ENCODE measurements around the gene SPOCK1.

The SPOCK1 gene

GRCh38 chr5:137282216-137282615 is 216.9 kb downstream of the SPOCK1 start:
- Mint-ChIP-seq H3K4me3 (no peak overlapping the region), H3K27ac (no peak overlapping the region)
- TF ChIP-seq CTCF (IDR thresholded peaks at IDR 0.05) = no peak

GRCh38 chr5:137281201-137281600 is 217.9 kb downstream of the SPOCK1 start:
- Mint-ChIP-seq H3K4me1 (peaks cover 17% of the 10 kb centered on the region), H3K27ac (no peak overlapping the region), H3K27me3 (ENCODE audit: low read depth, poor library complexity) (peaks cover 9% of the 10 kb centered on the region), H3K9me3 (no peaks in the 10 kb centered on the region), H3K36me3 (ENCODE audit: low read depth) (no peaks in the 10 kb centered on the region), H3K4me3 (no peak overlapping the region)
- no peak for DNase-seq
- no peak for TF ChIP-seq CTCF (IDR thresholded peaks at IDR 0.05)

More at GRCh38 chr5:137282216-137282615, 216.9 kb downstream of the SPOCK1 start:
- H3K9me3 Mint-ChIP-seq = no peaks in the 10 kb centered on the region
- peaks cover 17% of the 10 kb centered on the region for H3K4me1 Mint-ChIP-seq
- DNase-seq = no peak
- peaks cover 12% of the 10 kb centered on the region for H3K27me3 Mint-ChIP-seq (ENCODE audit: low read depth, poor library complexity)
- no peaks in the 10 kb centered on the region for H3K36me3 Mint-ChIP-seq (ENCODE audit: low read depth)

- no peaks in the 10 kb centered on the region for H3K36me3 Mint-ChIP-seq (ENCODE audit: low read depth)
- peaks cover 14% of the 10 kb centered on the region for H3K27me3 Mint-ChIP-seq (ENCODE audit: low read depth, poor library complexity)
- peaks cover 17% of the 10 kb centered on the region for H3K4me1 Mint-ChIP-seq
- no peaks in the 10 kb centered on the region for H3K9me3 Mint-ChIP-seq
- no peak for TF ChIP-seq CTCF (IDR thresholded peaks at IDR 0.05)
- no peak for DNase-seq
- no peak overlapping the region for H3K4me3 Mint-ChIP-seq
- H3K27ac Mint-ChIP-seq = no peak overlapping the region
Observed at GRCh38 chr5:137280656-137281055, 218.5 kb downstream of the SPOCK1 start.

- DNase-seq = no peak
- no peaks in the 10 kb centered on the region for H3K36me3 Mint-ChIP-seq (ENCODE audit: low read depth)
- TF ChIP-seq CTCF (IDR thresholded peaks at IDR 0.05) = no peak
- H3K27ac Mint-ChIP-seq = no peak overlapping the region
- H3K4me1 Mint-ChIP-seq = peaks cover 17% of the 10 kb centered on the region
- H3K27me3 Mint-ChIP-seq (ENCODE audit: low read depth, poor library complexity) = peaks cover 12% of the 10 kb centered on the region
- H3K4me3 Mint-ChIP-seq = no peak overlapping the region
- H3K9me3 Mint-ChIP-seq = no peaks in the 10 kb centered on the region
Observed at GRCh38 chr5:137279521-137280231, 219.4 kb downstream of the SPOCK1 start.

GRCh38 chr5:137278476-137278875 is 220.7 kb downstream of the SPOCK1 start:
- Mint-ChIP-seq H3K27me3 (ENCODE audit: low read depth, poor library complexity) (peaks cover 12% of the 10 kb centered on the region), H3K36me3 (ENCODE audit: low read depth) (no peaks in the 10 kb centered on the region)
- DNase-seq = no peak

More at GRCh38 chr5:137278476-137278875, 220.7 kb downstream of the SPOCK1 start:
- TF ChIP-seq CTCF (IDR thresholded peaks at IDR 0.05) = no peak
- H3K4me1 Mint-ChIP-seq = peaks cover 17% of the 10 kb centered on the region
- H3K27ac Mint-ChIP-seq = no peak overlapping the region
- H3K9me3 Mint-ChIP-seq = no peaks in the 10 kb centered on the region
- no peak overlapping the region for H3K4me3 Mint-ChIP-seq

Data from nephron progenitor cell (in vitro differentiated cells).